Kidney epithelial cell (primary cell): Measurements from ENCODE around the gene STX1B. TPM values are rescaled to one million over a fixed set of nuclear protein-coding genes. Genes with fewer than 3 reads are reported as not detected.

Experiments used
- DNase-seq: peaks from one replicate; pipeline ENCODE4 v3.0.0-alpha.2; 2010; ENCODE audit warnings: low read depth
- H3K27me3 ChIP-seq: 2 replicates; pipeline ENCODE4 v1.6.0; 2011; ENCODE audit warnings: low read length; ENCODE audit not compliant: control insufficient read depth, insufficient read depth
- H3K36me3 ChIP-seq: 2 replicates; pipeline ENCODE4 v1.5.1; 2011; ENCODE audit warnings: low read length; ENCODE audit not compliant: control insufficient read depth, insufficient read depth
- H3K4me3 ChIP-seq: 2 replicates; pipeline ENCODE4 v1.5.1; 2011; ENCODE audit warnings: low read depth, mild to moderate bottlenecking, control low read depth, low read length
- CTCF ChIP-seq: IDR thresholded peaks from 2 replicates; pipeline ENCODE4 v1.5.1; 2011; ENCODE audit warnings: mild to moderate bottlenecking, moderate library complexity, low read length, control low read depth, inconsistent platforms; ENCODE audit not compliant: insufficient read depth, poor library complexity, severe bottlenecking
- total RNA-seq: library from RNA; depleted of rRNA; stranded (reverse); fragments of >200 nt; gene quantifications from 2 replicates; pipeline ENCODE4 v1.2.3, GENCODE V29; 2015

STX1B gene
- total RNA-seq, 1 donor from 2014 or later: 0.29 TPM

- peaks cover 3% of the 10 kb centered on the region for H3K36me3 ChIP-seq
- peak overlapping the region; percentile 52 for H3K4me3 ChIP-seq
- no peak for DNase-seq
- TF ChIP-seq CTCF: peak; percentile 67
- no peaks in the 10 kb centered on the region for H3K27me3 ChIP-seq
Observed at GRCh38 chr16:30985401-30986128, 24.9 kb downstream of the STX1B start.

- Histone ChIP-seq H3K4me3 (peak within 1 kb of the TSS; percentile 52), H3K36me3 (peaks cover 5% of the 10 kb centered on the region), H3K27me3 (no peaks in the 10 kb centered on the region)
- TF ChIP-seq CTCF: peak; percentile 98
- DNase-seq: no peak
Observed at GRCh38 chr16:30984669-30985400, 25.6 kb downstream of the STX1B start, which contains the start of gene HSD3B7. Gene HSD3B7 (plus strand): TSS chr16:30985207. CDS start chr16:30985659, 452 bp downstream.

GRCh38 chr16:30983898-30984610 is 26.4 kb downstream of the STX1B start:
- Histone ChIP-seq H3K36me3 (peaks cover 5% of the 10 kb centered on the region), H3K27me3 (no peaks in the 10 kb centered on the region), H3K4me3 (no peak overlapping the region)
- no peak for TF ChIP-seq CTCF
- no peak for DNase-seq

- peaks cover 5% of the 10 kb centered on the region for H3K36me3 ChIP-seq
- no peak overlapping the region for H3K4me3 ChIP-seq
- no peak for TF ChIP-seq CTCF
- H3K27me3 ChIP-seq: no peaks in the 10 kb centered on the region
- DNase-seq: no peak
Observed at GRCh38 chr16:30983289-30983889, 27.0 kb downstream of the STX1B start.

- Histone ChIP-seq H3K4me3 (no peak overlapping the region), H3K36me3 (peaks cover 5% of the 10 kb centered on the region), H3K27me3 (no peaks in the 10 kb centered on the region)
- no peak for TF ChIP-seq CTCF
- no peak for DNase-seq
Observed at GRCh38 chr16:30982548-30983288, 27.7 kb downstream of the STX1B start.
